Activated gamma-delta T cell treated with Interleukin-2 at 50 U/mL for 16 hours (primary cell): ENCODE measurements around the gene ZNHIT6.
A peak's percentile ranks its signal among the peaks of the same experiment; 100 is the strongest.
"Not testable (repeated sequence)": the region's sequence is repeated elsewhere in the genome, so short reads cannot be mapped to it uniquely, and the experiment has no call there.

Experiments
- DNase-seq: peaks from one replicate; pipeline ENCODE4 v3.0.0-alpha.2; 2020

Gene ZNHIT6, protein sequence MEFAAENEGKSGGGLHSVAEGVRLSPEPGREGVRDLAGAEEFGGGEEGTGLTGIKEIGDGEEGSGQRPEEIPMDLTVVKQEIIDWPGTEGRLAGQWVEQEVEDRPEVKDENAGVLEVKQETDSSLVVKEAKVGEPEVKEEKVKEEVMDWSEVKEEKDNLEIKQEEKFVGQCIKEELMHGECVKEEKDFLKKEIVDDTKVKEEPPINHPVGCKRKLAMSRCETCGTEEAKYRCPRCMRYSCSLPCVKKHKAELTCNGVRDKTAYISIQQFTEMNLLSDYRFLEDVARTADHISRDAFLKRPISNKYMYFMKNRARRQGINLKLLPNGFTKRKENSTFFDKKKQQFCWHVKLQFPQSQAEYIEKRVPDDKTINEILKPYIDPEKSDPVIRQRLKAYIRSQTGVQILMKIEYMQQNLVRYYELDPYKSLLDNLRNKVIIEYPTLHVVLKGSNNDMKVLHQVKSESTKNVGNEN

DNA sequence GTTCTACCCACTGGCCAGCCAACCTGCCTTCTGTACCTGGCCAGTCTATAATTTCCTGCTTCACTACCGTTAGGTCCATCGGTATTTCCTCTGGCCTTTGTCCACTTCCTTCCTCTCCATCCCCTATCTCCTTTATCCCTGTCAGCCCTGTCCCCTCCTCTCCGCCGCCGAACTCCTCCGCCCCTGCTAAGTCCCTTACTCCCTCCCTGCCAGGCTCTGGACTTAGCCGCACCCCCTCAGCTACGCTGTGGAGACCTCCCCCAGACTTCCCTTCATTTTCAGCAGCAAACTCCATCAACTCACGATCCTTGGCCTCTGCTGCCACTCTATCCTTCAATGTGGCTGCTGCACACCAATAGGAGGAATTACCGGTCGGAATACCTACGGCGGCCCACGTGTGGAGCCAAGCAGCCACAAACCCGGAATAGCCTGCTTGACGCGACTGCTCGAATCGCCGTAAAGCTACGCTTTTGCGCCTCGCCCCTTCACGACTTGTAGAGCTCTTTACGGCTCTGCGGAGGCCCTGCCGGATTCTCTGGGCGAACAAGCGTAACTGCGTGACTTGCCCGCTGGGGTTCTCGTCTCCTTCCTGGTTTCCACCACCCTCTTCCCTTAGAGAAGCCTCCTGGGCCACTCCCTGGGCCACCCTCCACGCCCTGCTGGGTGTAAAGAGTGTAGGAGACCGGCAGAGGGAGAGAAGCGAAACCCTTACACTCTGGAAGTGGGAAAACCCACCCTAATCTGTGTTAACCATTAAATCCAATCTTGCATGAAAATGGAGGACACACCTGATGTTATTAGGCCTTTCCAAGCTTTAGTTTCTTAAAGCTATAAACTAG is at the start of gene ZNHIT6:
ZNHIT6 (minus strand) TSS at position 444 of the 839 bp plus-strand sequence; CDS start at position 295, 149 bp downstream.
- peak; percentile 79 for DNase-seq

DNA sequence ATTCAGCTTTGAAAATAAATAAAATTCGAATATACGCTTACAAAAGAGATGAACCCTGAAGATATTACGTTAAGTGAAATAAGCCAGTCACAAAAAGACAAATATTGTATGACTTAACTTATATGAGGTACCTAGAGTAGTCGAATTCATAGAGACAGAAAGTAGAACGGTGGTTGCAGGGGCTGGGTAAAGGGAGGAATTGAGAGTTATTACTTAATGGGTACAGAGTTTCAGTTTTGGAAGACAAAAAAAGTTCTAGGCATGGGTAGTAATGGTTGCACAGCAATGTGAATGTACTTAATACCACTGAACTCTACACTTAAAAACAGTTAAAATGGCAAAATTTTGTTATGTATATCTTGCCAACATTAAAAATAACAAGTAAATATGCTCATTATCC is 48.6 kb upstream of the ZNHIT6 start:
- DNase-seq = no peak

DNA sequence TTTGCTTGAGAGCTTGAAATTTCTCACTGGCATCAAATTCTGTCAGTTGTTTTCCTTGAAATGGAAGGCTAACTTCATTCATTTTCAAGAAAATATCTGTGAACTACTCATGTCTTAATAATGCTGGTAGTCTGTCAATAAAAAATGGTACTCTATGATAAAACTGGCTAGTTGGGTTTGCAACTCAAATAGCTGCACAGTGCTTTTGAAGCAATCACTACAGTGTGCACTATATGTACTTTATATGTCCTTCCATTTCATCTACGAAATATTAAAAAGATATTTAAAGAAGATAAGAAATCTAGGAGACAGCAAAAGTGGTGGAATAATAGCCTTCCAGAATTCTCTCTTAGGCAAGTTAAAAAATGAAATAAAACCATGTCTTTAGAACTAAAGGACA is 39.9 kb upstream of the ZNHIT6 start:
- no peak for DNase-seq

DNA sequence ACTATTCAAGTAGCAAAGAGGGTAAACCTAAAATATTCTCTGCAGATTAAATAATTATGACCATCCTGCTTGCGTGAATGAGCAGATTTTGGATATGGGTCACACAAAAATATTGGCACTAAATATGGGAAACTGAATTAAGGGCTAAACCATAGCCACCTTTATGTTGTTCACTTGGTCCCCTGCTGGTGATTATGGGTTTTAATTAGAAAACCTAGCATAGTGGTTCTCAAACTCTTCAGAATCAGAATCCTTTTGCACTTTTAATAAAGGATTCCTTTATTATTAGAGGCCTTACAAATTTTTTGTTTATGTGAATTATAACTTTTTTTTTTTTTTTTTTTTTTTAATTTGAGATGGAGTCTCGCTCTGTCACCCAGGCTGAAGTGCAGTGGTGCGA is 38.5 kb upstream of the ZNHIT6 start:
- no peak for DNase-seq

DNA sequence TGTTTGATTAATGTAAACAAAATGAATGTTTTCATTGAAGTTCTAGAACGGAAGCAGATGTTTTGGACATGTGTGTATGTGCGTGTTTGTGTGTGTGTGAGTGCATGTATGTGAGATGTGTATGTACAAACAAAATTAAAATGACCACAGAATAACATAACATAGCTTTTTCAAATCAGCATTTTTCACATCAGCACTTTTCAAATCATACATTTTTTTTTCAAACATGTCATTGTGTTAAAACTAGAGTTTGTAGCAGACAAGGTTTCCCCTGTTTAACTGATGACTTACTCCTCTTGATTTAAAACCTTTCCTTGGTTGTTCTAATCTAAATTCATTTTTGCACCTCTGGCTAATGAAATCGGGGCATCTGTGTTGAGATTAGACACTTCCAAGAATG is 35.6 kb upstream of the ZNHIT6 start:
- DNase-seq = no peak

DNA sequence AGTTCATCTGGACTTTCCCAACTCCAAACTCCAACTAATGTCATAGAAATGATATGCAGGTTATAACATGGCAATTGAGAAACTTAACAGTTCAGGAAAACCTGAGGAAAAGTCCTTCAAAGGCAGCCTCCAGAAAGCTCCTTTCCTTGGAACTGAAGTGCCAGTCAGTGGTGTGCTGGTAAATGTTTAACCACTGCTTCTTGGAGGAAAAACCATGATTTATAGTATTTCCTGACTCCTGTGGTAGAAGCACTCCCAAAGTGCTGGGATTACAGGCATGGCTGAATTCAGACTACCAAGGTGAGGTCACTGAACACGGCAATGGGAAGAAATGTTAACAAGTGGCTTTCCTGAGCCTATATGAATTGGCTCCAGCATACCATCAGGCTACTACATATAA is 26.7 kb upstream of the ZNHIT6 start:
- DNase-seq = no peak

DNA sequence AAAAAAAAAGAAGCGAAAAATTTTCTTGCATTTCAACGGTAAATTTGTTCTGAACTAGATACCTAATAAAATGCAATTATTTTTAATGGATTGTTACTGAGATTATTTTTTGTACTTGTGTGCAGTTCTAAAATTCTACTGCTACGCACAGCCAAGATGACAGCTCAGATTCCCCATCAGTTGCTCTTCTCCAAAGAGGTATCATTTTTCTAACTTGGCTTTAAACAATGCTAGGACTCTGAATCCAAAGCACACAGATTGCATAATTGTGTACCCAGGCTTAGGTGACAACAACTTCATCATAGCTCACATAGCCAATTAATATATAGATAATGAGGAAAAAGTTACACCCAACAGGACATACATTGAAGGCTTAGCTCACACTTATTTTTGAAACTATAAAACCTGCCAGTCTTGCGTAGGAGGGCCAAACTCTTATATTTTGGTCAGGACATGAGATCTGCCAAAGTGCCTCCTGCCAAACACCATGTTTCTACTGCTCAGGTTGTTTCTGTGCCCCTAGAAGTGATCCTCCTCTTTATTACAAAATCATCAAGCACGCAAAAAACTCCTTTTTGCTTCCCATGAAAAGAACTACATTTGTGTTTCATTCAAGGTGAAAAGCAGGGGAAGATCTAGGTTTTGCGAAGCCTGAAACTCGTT is 10.6 kb upstream of the ZNHIT6 start:
- DNase-seq = no peak

DNA sequence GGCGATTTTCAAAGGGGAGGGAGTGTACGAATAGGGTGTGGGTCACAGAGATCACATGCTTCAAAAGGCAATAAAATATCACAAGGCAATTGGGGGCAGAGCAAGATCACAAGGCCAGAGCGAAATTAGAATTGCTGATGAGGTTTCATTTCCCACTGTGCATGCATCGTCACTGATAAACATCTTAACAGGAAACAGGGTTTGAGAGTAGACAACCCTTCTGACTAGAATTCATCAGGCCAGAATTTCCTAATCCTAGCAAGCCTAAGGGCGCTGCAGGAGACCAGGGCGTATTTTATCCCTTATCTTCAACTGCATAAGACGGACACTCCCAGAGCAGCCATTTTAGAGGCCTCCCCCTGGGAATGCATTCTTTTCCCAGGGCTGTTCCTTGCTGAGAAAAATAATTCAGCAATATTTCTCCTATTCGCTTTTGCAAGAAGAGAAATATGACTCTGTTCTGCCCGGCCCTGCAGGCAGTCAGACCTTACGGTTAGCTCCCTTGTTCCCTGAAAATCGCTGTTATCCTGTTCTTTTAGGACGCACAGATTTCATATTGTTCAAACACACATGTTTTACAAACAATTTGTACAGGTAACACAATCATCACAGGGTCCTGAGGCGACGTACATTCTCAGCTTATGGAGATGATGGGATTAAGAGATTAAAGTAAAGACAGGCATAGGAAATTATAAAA is 6.3 kb upstream of the ZNHIT6 start:
- not testable (repeated sequence) for DNase-seq

DNA sequence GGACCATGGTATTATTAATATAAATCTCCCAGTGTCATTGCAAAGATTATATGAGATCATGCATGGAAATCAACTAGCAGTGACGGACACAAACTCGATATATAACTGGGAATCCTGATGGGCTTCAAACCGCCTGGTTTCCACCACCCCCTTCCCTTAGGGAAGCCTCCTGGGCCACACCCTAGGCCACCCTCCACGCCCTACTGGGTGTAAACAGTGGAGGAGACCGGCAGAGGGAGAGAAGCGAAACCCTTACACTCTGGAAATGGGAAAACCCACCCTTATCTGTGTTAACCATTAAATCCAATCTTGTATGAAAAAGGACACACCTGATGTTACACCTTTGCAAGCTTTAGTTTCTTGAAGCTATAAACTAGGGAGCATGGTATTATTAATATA is 595 bp upstream of the ZNHIT6 start:
- DNase-seq = no peak

DNA sequence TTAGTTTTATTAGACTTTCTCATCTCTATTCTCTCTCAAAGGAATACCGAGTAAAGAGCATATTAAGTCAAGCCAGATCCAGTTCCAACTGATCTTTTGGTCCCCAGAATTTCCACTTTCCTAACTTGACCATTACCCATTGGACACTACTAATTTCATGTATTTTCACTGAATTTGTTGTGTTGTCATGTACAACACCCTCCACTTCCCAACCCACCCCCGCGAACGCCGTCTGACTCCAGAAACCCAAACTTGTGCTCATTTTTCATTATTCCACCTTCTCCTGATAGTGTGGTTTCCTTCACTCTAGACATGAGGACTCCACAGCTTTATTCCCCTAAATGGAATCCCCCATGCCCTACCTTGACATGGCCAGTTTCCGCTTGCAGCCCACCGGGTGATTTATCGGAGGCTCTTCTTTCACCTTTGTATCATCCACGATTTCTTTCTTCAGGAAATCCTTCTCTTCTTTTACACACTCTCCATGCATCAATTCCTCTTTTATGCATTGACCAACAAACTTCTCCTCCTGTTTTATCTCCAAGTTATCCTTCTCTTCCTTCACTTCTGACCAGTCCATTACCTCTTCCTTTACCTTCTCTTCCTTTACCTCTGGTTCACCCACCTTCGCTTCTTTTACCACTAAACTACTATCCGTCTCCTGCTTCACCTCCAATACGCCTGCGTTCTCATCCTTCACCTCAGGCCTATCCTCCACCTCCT is 805 bp downstream of the ZNHIT6 start:
- DNase-seq = no peak

DNA sequence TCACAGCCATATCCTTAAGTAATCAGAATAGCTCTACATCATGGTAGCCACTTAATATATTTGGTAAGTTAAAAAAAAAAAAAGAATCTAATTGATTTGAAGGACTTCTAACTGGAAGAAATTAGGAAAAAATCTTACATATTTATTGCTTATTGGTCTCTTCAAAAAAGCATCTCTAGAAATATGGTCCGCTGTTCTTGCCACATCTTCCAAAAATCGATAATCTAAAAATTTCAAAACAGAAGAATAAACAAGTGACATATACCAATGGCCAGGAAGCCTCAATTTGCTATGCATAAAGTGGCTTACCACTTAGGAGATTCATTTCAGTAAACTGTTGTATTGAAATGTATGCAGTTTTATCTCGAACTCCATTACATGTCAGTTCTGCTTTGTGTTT is 2.3 kb downstream of the ZNHIT6 start:
- DNase-seq = no peak

DNA sequence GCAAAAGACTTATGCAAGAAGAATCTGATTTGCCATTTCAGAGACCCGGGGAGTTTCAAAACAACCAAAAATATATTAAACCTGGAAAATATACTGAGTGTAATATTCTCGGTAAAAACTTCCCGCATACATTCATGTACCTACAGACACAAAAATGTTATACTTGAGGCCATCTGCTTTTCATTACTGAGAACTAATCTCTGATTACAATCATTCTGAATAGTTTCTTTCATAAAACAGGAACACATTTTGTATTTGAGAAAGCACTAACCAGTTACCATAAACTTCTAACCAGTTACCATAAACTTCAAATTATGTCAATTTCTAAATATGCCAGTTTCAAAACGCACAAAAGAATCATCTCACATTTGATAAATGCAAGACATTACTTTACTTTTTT is 7.8 kb downstream of the ZNHIT6 start:
- DNase-seq = no peak

DNA sequence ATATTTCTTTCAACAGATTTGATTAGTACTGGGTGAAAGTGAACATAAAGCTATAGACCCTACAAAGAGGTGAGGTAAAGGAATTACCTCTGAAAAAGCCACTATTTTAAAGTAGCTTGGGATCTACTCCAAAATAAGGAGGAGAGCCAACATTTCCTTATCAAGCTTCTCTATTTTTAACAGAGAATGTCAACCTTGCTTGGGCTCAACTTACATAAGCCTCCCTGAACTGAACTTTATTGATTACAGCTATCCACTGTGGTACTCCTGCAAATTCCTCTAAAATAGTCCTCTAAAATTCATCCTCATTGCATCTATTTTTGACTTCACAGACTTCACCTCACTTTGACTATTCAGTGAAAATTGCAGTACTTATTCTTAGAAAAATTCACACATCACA is 10.3 kb downstream of the ZNHIT6 start:
- DNase-seq = no peak

DNA sequence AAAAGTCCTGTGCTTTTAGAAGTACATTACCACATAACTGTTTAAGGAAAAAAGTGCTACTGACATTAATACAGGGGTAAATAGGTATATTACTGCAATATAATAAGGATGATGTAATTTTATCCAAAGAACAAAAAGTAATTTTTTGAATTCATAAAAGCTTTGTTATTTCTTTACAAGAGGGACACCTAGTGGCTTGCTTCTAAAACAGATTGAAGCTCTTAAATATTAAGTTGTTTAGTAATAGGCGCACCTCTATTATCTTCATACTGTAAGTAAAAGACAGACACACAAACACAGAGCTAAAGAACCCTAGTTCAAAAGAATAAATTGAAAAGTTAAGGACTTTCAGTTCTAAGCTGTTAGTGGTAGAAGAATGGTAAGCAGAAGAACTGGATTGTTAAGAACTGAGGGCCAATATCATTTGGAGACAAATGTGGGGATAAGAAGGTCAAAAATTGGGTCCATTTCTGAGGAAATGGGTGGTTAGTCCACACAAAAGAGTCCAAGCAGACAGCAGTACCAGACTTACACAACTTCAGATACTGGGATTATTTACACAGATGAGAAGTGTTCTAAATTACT is 15.4 kb downstream of the ZNHIT6 start:
- no peak for DNase-seq

DNA sequence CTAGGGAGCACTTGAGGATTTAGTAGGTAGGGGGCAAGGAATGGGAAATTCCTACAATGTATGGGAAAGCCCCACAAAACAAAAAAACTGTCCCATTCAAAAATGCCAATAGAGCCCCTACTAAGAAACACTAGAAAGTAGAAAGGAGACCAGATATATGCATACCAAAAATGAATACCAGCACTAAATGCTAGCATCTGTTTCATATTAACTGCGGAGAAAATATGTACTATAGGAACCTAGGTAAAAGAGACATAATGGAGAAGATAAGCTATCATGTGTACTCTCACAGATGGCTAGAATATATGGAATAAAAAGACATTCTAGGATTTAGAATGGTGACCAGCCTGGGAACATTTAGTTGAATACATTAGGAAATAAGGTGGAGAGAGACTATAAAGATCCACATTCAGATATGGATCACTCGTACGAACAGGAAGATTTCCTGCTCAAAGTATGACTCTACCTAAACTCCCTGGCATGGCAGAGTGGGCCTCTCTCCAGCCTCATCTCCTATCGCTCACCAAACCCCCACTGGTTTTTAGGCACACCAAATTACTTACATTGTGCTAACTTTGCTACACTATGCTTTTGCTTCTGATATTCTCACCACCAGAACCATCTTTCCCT is 18.3 kb downstream of the ZNHIT6 start:
- no peak for DNase-seq

DNA sequence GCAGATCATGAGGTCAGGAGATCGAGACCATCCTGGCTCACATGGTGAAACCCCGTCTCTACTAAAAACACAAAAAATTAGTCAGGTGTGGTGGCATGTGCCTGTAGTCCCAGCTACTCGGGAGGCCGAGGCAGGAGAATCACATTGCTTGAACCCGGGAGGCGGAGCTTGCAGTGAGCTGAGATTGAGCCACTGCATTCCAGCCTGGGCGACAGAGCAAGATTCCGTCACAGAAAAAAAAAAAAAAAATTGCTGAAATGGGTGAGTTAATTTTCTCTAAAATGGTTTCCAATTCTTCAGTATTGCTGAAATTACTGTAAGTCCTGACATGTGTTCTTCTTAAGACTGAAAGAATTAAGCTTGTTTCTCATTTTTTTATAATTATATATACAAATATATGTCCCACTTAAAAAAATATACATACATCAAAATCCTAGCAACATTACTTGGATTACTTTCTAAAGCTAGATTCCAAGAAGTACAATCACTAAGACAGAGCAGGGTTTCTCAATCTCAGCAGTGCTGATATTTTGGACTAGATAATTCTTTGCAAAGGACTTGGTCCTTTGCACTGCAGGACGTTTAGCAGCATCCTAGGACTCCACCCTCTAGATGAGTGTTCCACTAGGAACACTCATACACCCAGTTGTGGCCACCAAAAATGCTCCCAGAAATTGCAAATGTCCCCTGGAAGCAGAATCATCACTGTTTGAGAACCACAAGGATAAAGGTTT is 24.8 kb downstream of the ZNHIT6 start:
- DNase-seq = no peak

DNA sequence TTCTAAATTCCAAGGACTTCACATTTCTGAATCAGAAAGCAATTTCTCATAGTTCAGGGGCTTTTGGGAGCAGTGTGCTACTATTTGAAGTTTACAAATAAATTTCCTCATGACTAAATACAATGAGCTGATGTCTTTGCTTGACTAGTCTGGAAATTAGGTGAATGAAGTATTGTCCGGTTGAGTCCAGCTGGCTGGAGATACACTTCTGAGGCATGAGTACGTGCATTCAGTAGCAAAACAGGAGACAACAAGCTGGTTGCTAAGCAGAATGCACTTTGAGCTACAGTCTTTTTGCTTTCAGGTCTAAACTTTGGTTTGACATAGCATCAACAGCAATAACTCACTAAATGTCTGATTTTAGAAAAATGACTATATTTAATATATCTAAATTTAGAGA is 27.1 kb downstream of the ZNHIT6 start:
- no peak for DNase-seq

DNA sequence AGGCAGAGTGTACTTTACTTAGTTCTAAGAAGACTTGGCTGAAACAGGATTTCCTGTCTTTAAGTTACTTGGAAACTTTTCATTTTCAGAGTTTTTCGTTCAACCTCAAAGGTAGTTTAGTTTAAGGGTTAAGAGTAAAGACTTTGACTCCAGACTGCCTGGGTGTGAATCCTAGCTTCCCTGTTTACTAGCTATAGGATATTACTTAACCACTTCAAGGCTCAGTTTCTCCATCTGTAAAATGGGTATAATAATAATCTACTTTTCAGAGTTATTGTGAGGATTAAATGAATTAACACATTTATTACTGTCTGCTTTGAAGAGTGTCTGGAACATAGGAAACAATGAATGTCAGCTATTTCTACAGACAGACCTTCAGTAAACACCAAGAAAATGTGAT is 30.0 kb downstream of the ZNHIT6 start:
- DNase-seq = no peak

DNA sequence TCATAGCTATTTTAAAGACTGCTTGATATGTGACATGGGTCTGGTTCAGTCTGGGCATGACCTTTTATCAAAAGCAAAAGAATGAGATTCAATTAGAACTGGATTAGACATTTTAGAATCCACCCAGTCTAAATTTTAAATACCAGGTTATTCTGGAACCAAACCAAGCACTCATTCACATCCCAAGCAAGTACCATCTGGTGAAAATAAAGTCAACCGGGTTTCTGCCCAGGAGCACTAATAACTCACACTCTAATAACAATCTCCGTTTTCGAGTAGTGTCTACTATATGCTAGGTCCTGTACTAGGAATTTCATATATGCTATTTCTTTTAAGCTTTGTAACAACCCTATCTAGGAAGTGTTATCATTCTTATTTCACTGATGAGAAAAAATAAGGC is 30.6 kb downstream of the ZNHIT6 start:
- no peak for DNase-seq

DNA sequence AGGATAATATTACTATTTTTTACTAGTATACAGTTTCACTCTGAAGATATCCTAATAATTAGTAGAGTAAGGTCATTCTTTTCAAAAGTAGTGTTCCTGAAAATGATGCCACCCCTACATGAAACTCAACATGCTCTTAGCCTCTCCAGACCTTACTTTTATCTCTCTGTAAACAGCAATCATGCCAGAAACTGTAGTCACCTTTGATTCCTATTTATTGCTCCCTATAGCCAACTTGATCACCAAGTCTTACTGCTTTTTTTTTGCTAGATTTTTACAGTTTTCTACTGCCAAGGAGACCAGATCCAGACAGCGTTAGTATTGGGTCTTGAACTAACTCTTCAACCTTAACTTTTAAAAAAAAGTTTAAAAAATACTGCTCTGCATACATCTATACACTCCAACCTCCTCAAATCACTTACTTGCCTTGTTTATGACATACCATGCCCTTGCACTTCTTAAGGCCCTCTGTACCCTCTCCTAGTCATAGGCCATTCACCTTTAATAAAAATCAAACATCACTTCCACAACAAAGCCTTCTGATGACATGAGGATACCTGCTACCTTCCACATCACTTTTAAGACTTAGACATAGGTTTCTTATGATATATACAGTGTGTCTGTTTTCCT is 36.1 kb downstream of the ZNHIT6 start:
- no peak for DNase-seq
